Breast epithelium (tissue), 4 donors: ENCODE data around the gene ZNF396. TPM values are rescaled to one million over a fixed set of nuclear protein-coding genes. Genes with fewer than 3 reads are reported as not detected.

Experiments
- DNase-seq, 2 donors: peaks; one replicate each; pipeline ENCODE4 v3.0.0-alpha.2; 2019; ENCODE audit warnings: low spot score in 2 of 2
- H3K27ac ChIP-seq, 2 donors: fragments of 200-600 bp; sonication (generic) in 1 of 2; one replicate each; pipeline ENCODE4 v1.5.1; 2016 to 2019; ENCODE audit warnings: mild to moderate bottlenecking in 1 of 2
- H3K27me3 ChIP-seq, 2 donors: fragments of 200-600 bp; sonication (generic) in 1 of 2; one replicate each; pipeline versions ENCODE4 v1.5.1 to v1.6.0; 2017 to 2019; ENCODE audit warnings: control low read depth in 1 of 2, mild to moderate bottlenecking in 1 of 2
- H3K36me3 ChIP-seq: fragments of 200-600 bp; one replicate; pipeline ENCODE4 v1.5.1; 2019
- H3K4me1 ChIP-seq, 2 donors: fragments of 200-600 bp; sonication (generic); one replicate each; pipeline ENCODE4 v1.5.1; 2016 to 2019; ENCODE audit warnings: control low read depth in 1 of 2
- H3K4me3 ChIP-seq, 3 donors: fragments of 200-600 bp; sonication (generic); 1 replicate in 2 of 3; 2 replicates in 1 of 3; pipeline ENCODE4 v1.5.1; 2016 to 2019; ENCODE audit warnings: mild to moderate bottlenecking in 3 of 3, moderate library complexity in 2 of 3
- H3K9me3 ChIP-seq, 2 donors: fragments of 200-600 bp; sonication (generic) in 1 of 2; one replicate each; pipeline ENCODE4 v1.5.1; 2016 to 2019; ENCODE audit warnings: control low read depth in 1 of 2
- CTCF ChIP-seq, 3 donors: fragments of 450-650 bp; IDR thresholded peaks; one replicate each; pipeline ENCODE4 v1.5.1; 2016 to 2017; ENCODE audit warnings: antibody characterized with exemption in 3 of 3, mild to moderate bottlenecking in 3 of 3, moderate library complexity in 3 of 3
- POLR2A ChIP-seq: fragments of 450-650 bp; IDR thresholded peaks from one replicate; pipeline ENCODE4 v1.6.1; 2016; ENCODE audit warnings: antibody characterized with exemption, mild to moderate bottlenecking, moderate library complexity
- POLR2AphosphoS5 ChIP-seq, 3 donors: sonication (generic); formaldehyde crosslinking; IDR thresholded peaks; one replicate each; pipeline ENCODE4 v1.6.1; 2017; ENCODE audit warnings: antibody characterized with exemption in 3 of 3
- intact Hi-C: fragments of 100-400 bp; cut with DNase I; formaldehyde crosslinking; loops from one replicate; pipeline ENCODE4 v1.15.1; 2023; ENCODE audit warnings: low total_unique reads
- total RNA-seq, 3 donors: library from RNA; depleted of rRNA; stranded (reverse); fragments of >200 nt; gene quantifications; one replicate each; pipeline ENCODE4 v1.1.0, GENCODE V29; 2016

The ZNF396 gene
- total RNA-seq, 3 donors from 2014 or later: 2.4 to 7.8 (median 4.3) TPM

GRCh38 chr18:35334212-35334611 is 42.9 kb downstream of the ZNF396 start:
- intact Hi-C loops: no loop called here
- Histone ChIP-seq H3K27me3 (no peaks in the 10 kb centered on the region), H3K36me3 (no peaks in the 10 kb centered on the region), H3K9me3 (no peaks in the 10 kb centered on the region), H3K27ac (no peak overlapping the region), H3K4me1 (peaks cover 0 to 6% of the 10 kb centered on the region in 2 donors), H3K4me3 (no peak overlapping the region)
- TF ChIP-seq POLR2AphosphoS5 (IDR thresholded peaks at IDR 0.05) (no peak), POLR2A (no peak), CTCF (IDR thresholded peaks at IDR 0.05) (no peak)
- DNase-seq: no peak

- H3K27me3 ChIP-seq: no peaks in the 10 kb centered on the region
- no peak overlapping the region for H3K27ac ChIP-seq
- H3K9me3 ChIP-seq: no peaks in the 10 kb centered on the region
- DNase-seq: no peak
- intact Hi-C loops: no loop called here
- H3K4me1 ChIP-seq: no peaks in the 10 kb centered on the region
- H3K4me3 ChIP-seq: no peak overlapping the region
- TF ChIP-seq POLR2A: no peak
- TF ChIP-seq CTCF (IDR thresholded peaks at IDR 0.05): no peak
- TF ChIP-seq POLR2AphosphoS5 (IDR thresholded peaks at IDR 0.05): no peak
- no peaks in the 10 kb centered on the region for H3K36me3 ChIP-seq
Observed at GRCh38 chr18:35331367-35332087, 45.6 kb downstream of the ZNF396 start.

GRCh38 chr18:35328868-35329267 is 48.3 kb downstream of the ZNF396 start:
- H3K9me3 ChIP-seq: no peaks in the 10 kb centered on the region
- intact Hi-C loops: no loop called here

GRCh38 chr18:35326695-35327387 is 50.3 kb downstream of the ZNF396 start:
- intact Hi-C loops: no loop called here
- TF ChIP-seq CTCF (IDR thresholded peaks at IDR 0.05): no peak
- TF ChIP-seq POLR2A: no peak
- no peak for TF ChIP-seq POLR2AphosphoS5 (IDR thresholded peaks at IDR 0.05)
- no peak overlapping the region for H3K4me3 ChIP-seq

More at GRCh38 chr18:35328868-35329267, 48.3 kb downstream of the ZNF396 start:
- TF ChIP-seq POLR2AphosphoS5 (IDR thresholded peaks at IDR 0.05) (no peak), CTCF (IDR thresholded peaks at IDR 0.05) (no peak), POLR2A (no peak)
- Histone ChIP-seq H3K27me3 (no peaks in the 10 kb centered on the region), H3K4me3 (no peak overlapping the region), H3K27ac (no peak overlapping the region), H3K4me1 (no peaks in the 10 kb centered on the region), H3K36me3 (no peaks in the 10 kb centered on the region)
- no peak for DNase-seq

GRCh38 chr18:35324926-35325655 is 52.0 kb downstream of the ZNF396 start:
- H3K27me3 ChIP-seq: no peaks in the 10 kb centered on the region
- H3K4me1 ChIP-seq: no peaks in the 10 kb centered on the region
- DNase-seq: no peak
- no peak overlapping the region for H3K27ac ChIP-seq
- H3K36me3 ChIP-seq: no peaks in the 10 kb centered on the region
- TF ChIP-seq CTCF (IDR thresholded peaks at IDR 0.05): no peak
- no peak for TF ChIP-seq POLR2A
- no peak for TF ChIP-seq POLR2AphosphoS5 (IDR thresholded peaks at IDR 0.05)
- H3K9me3 ChIP-seq: no peaks in the 10 kb centered on the region
- intact Hi-C loops: no loop called here
- no peak overlapping the region for H3K4me3 ChIP-seq

More at GRCh38 chr18:35326695-35327387, 50.3 kb downstream of the ZNF396 start:
- no peaks in the 10 kb centered on the region for H3K36me3 ChIP-seq
- no peaks in the 10 kb centered on the region for H3K9me3 ChIP-seq
- no peaks in the 10 kb centered on the region for H3K27me3 ChIP-seq
- no peak for DNase-seq
- H3K27ac ChIP-seq: no peak overlapping the region
- no peaks in the 10 kb centered on the region for H3K4me1 ChIP-seq
